ENCODE results near the gene SLC9C1. TPM values are rescaled to one million over a fixed set of nuclear protein-coding genes. Genes with fewer than 3 reads are reported as not detected.
A peak's percentile ranks its signal among the peaks of the same experiment; 100 is the strongest.

SLC9C1 gene
- polyA plus RNA-seq, 1 donor, result 0.33 TPM

DNA sequence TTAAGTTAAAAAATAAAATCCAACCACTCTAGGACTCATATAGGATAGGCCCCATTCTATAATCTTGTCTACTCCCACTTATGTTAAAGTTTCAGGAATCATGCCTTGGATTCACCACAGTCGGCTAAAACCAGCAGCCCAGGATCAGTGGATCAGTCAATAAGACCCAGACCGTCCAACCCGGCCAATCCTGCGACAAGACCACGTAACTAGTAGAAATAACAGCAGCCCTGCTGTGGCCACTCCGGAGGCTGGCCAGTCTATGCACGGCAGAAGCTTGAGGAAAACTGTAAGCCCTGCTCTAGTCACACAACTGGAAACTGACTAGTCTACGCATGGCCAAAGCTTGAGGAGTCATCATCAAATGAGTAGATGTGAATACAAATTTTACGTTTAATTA, 12.8 kb upstream of the SLC9C1 start:
- WGBS (ENCODE audit: insufficient coverage, low lambda C conversion rate), result 100% methylated on average over 1 of the region's 9 CpGs
- Histone ChIP-seq H3K27me3 (ENCODE audit: control insufficient read depth, insufficient read depth, low read length) (no peaks in the 10 kb centered on the region), H3K36me3 (ENCODE audit: control insufficient read depth, insufficient read depth, low read length) (no peaks in the 10 kb centered on the region), H3K4me3 (ENCODE audit: low read length) (no peak overlapping the region), H3K27ac (ENCODE audit: low read length) (no peak overlapping the region), H3K9me3 (ENCODE audit: control insufficient read depth, low read depth, low read length) (peaks cover 3% of the 10 kb centered on the region), H3K4me1 (ENCODE audit: control insufficient read depth, insufficient read depth, low read length) (no peaks in the 10 kb centered on the region)
- DNase-seq, result no peak

DNA sequence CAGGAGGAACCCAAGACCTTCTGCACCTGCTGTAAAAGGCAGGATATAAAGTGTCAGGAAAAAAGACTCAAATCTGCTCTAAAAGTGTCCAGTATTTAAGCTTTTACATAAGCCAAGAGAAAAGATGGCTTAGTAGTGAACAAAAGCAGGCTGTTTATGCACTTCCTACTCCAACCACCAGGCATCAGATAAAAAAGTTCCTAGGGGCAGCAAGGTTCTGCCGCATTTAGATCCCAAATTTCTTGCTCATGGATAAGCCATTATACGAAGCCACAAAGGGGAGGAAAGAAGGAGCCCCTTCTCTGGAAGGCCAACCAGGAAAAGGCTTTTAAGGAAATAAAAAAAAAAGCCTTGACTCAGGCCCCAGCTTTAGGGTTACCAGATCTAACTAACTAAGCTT, 10.6 kb upstream of the SLC9C1 start:
- H3K27me3 ChIP-seq (ENCODE audit: control insufficient read depth, insufficient read depth, low read length), result no peaks in the 10 kb centered on the region
- no CpG with 5 or more reads among the region's 2 CpGs for WGBS (ENCODE audit: insufficient coverage, low lambda C conversion rate)
- peaks cover 3% of the 10 kb centered on the region for H3K9me3 ChIP-seq (ENCODE audit: control insufficient read depth, low read depth, low read length)
- no peaks in the 10 kb centered on the region for H3K4me1 ChIP-seq (ENCODE audit: control insufficient read depth, insufficient read depth, low read length)
- DNase-seq, result no peak
- no peak overlapping the region for H3K27ac ChIP-seq (ENCODE audit: low read length)
- no peaks in the 10 kb centered on the region for H3K36me3 ChIP-seq (ENCODE audit: control insufficient read depth, insufficient read depth, low read length)
- no peak overlapping the region for H3K4me3 ChIP-seq (ENCODE audit: low read length)

GRCh38 chr3:112303764-112304325, 9.8 kb upstream of the SLC9C1 start:
- no peaks in the 10 kb centered on the region for H3K36me3 ChIP-seq (ENCODE audit: control insufficient read depth, insufficient read depth, low read length)
- no peaks in the 10 kb centered on the region for H3K4me1 ChIP-seq (ENCODE audit: control insufficient read depth, insufficient read depth, low read length)
- DNase-seq, result peak in 1 of 2 donors; percentile 34
- H3K9me3 ChIP-seq (ENCODE audit: control insufficient read depth, low read depth, low read length), result peaks cover 3% of the 10 kb centered on the region
- H3K4me3 ChIP-seq (ENCODE audit: low read length), result peak overlapping the region; percentile 45
- WGBS (ENCODE audit: insufficient coverage, low lambda C conversion rate), result no CpG with 5 or more reads among the region's 11 CpGs
- no peak overlapping the region for H3K27ac ChIP-seq (ENCODE audit: low read length)
- no peaks in the 10 kb centered on the region for H3K27me3 ChIP-seq (ENCODE audit: control insufficient read depth, insufficient read depth, low read length)

DNA sequence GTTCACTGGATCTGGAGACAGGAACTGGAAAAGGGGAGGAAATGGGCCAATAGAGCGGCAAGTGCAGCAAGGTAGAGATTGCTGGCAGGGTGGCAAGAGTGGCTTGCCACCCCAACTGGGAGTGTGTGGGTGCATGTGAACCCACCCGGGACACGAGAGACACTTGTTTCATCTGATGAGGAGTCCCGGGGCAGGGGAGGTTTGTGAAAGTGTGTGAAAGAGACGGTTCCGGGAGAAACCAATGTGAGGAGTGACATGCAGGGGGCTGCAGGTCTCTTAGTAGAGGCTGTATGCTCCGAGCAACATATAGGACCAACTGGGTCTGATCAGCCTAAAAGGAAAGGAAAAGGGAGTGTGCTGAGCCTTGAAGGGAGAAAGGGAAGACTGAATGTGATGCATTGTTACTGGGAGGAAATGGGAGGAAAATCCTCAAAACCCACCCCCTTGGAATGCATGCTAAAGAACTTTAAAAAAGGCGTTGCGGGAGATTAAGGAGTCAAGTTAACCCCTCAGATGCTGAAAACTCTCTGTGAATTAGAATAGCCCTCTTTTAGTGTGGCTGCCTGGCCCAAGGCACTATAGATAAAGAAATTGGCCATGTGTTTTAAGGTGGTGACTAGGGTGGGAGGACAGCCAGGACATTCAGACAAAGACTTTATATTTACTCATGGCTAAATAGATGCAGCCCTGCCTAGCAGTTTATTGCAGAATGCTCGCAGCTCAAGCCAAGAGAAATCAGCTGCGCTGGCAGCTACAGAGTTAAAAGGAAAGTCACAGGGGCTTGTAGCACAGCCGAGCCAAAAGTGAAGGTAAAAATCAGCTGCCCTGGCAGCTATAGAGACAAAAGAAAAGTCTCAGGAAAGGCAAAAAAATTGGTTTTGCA, 9.1 kb upstream of the SLC9C1 start:
- H3K4me1 ChIP-seq (ENCODE audit: control insufficient read depth, insufficient read depth, low read length), result no peaks in the 10 kb centered on the region
- no CpG with 5 or more reads among the region's 12 CpGs for WGBS (ENCODE audit: insufficient coverage, low lambda C conversion rate)
- H3K4me3 ChIP-seq (ENCODE audit: low read length), result peak overlapping the region; percentile 45
- no peak overlapping the region for H3K27ac ChIP-seq (ENCODE audit: low read length)
- no peak for DNase-seq
- H3K9me3 ChIP-seq (ENCODE audit: control insufficient read depth, low read depth, low read length), result peaks cover 3% of the 10 kb centered on the region
- H3K36me3 ChIP-seq (ENCODE audit: control insufficient read depth, insufficient read depth, low read length), result no peaks in the 10 kb centered on the region
- H3K27me3 ChIP-seq (ENCODE audit: control insufficient read depth, insufficient read depth, low read length), result no peaks in the 10 kb centered on the region

GRCh38 chr3:112302150-112302830, 8.3 kb upstream of the SLC9C1 start:
- Histone ChIP-seq H3K4me3 (ENCODE audit: low read length) (no peak overlapping the region), H3K27me3 (ENCODE audit: control insufficient read depth, insufficient read depth, low read length) (no peaks in the 10 kb centered on the region), H3K4me1 (ENCODE audit: control insufficient read depth, insufficient read depth, low read length) (no peaks in the 10 kb centered on the region), H3K27ac (ENCODE audit: low read length) (no peak overlapping the region), H3K9me3 (ENCODE audit: control insufficient read depth, low read depth, low read length) (peaks cover 3% of the 10 kb centered on the region), H3K36me3 (ENCODE audit: control insufficient read depth, insufficient read depth, low read length) (no peaks in the 10 kb centered on the region)
- no CpG with 5 or more reads among the region's 11 CpGs for WGBS (ENCODE audit: insufficient coverage, low lambda C conversion rate)
- peak in 1 of 2 donors; percentile 52 for DNase-seq

- Histone ChIP-seq H3K4me1 (ENCODE audit: control insufficient read depth, insufficient read depth, low read length) (no peaks in the 10 kb centered on the region), H3K27ac (ENCODE audit: low read length) (no peak overlapping the region), H3K9me3 (ENCODE audit: control insufficient read depth, low read depth, low read length) (peaks cover 3% of the 10 kb centered on the region), H3K4me3 (ENCODE audit: low read length) (no peak overlapping the region), H3K27me3 (ENCODE audit: control insufficient read depth, insufficient read depth, low read length) (no peaks in the 10 kb centered on the region), H3K36me3 (ENCODE audit: control insufficient read depth, insufficient read depth, low read length) (no peaks in the 10 kb centered on the region)
- no peak for DNase-seq
These were observed 4.8 kb upstream of the SLC9C1 start for GRCh38 chr3:112298781-112299180.

GRCh38 chr3:112297714-112298113, 3.7 kb upstream of the SLC9C1 start:
- Histone ChIP-seq H3K9me3 (ENCODE audit: control insufficient read depth, low read depth, low read length) (peaks cover 3% of the 10 kb centered on the region), H3K4me1 (ENCODE audit: control insufficient read depth, insufficient read depth, low read length) (no peaks in the 10 kb centered on the region), H3K27ac (ENCODE audit: low read length) (no peak overlapping the region), H3K27me3 (ENCODE audit: control insufficient read depth, insufficient read depth, low read length) (no peaks in the 10 kb centered on the region), H3K4me3 (ENCODE audit: low read length) (no peak overlapping the region), H3K36me3 (ENCODE audit: control insufficient read depth, insufficient read depth, low read length) (no peaks in the 10 kb centered on the region)
- DNase-seq, result no peak

GRCh38 chr3:112289011-112289410, 5.0 kb downstream of the SLC9C1 start:
- 96% methylated on average over 2 of the region's 4 CpGs for WGBS (ENCODE audit: insufficient coverage, low lambda C conversion rate)
- Histone ChIP-seq H3K36me3 (ENCODE audit: control insufficient read depth, insufficient read depth, low read length) (no peaks in the 10 kb centered on the region), H3K27ac (ENCODE audit: low read length) (no peak overlapping the region), H3K9me3 (ENCODE audit: control insufficient read depth, low read depth, low read length) (no peaks in the 10 kb centered on the region), H3K27me3 (ENCODE audit: control insufficient read depth, insufficient read depth, low read length) (no peaks in the 10 kb centered on the region), H3K4me1 (ENCODE audit: control insufficient read depth, insufficient read depth, low read length) (no peaks in the 10 kb centered on the region), H3K4me3 (ENCODE audit: low read length) (no peak overlapping the region)
- DNase-seq, result no peak

GRCh38 chr3:112280266-112280665, 13.8 kb downstream of the SLC9C1 start:
- WGBS (ENCODE audit: insufficient coverage, low lambda C conversion rate), result no CpG with 5 or more reads among the region's 1 CpG
- DNase-seq, result no peak
- Histone ChIP-seq H3K4me1 (ENCODE audit: control insufficient read depth, insufficient read depth, low read length) (peaks cover 3% of the 10 kb centered on the region), H3K4me3 (ENCODE audit: low read length) (no peak overlapping the region), H3K9me3 (ENCODE audit: control insufficient read depth, low read depth, low read length) (no peaks in the 10 kb centered on the region), H3K36me3 (ENCODE audit: control insufficient read depth, insufficient read depth, low read length) (no peaks in the 10 kb centered on the region), H3K27me3 (ENCODE audit: control insufficient read depth, insufficient read depth, low read length) (no peaks in the 10 kb centered on the region), H3K27ac (ENCODE audit: low read length) (no peak overlapping the region)

DNA sequence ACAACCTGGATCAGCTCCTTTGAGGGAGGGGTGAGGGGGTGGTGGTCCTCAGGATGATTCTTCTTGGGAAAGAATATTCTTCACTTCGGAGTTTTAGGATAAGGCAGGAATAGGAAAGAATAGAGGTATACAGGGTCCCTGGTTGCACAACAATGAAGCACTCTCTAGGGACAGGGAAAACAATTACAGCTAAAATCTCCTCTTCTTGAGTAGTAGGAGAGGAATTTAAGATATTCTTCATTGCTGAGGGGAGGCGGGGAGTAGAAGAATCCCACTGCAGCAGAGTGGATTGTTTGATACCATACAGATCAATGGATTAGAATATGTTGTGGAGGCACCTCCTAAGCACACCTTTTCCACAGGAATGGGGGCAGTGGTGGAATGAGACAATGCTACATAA, 20.5 kb downstream of the SLC9C1 start:
- H3K36me3 ChIP-seq (ENCODE audit: control insufficient read depth, insufficient read depth, low read length), result no peaks in the 10 kb centered on the region
- H3K27ac ChIP-seq (ENCODE audit: low read length), result no peak overlapping the region
- H3K9me3 ChIP-seq (ENCODE audit: control insufficient read depth, low read depth, low read length), result no peaks in the 10 kb centered on the region
- no peak overlapping the region for H3K4me3 ChIP-seq (ENCODE audit: low read length)
- no CpG with 5 or more reads among the region's 2 CpGs for WGBS (ENCODE audit: insufficient coverage, low lambda C conversion rate)
- no peak for DNase-seq
- no peaks in the 10 kb centered on the region for H3K27me3 ChIP-seq (ENCODE audit: control insufficient read depth, insufficient read depth, low read length)
- no peaks in the 10 kb centered on the region for H3K4me1 ChIP-seq (ENCODE audit: control insufficient read depth, insufficient read depth, low read length)

All from large intestine (tissue), 3 donors.